ENCODE measurements around the gene NRIP2.
A peak's percentile ranks its signal among the peaks of the same experiment; 100 is the strongest.

Gene NRIP2, protein sequence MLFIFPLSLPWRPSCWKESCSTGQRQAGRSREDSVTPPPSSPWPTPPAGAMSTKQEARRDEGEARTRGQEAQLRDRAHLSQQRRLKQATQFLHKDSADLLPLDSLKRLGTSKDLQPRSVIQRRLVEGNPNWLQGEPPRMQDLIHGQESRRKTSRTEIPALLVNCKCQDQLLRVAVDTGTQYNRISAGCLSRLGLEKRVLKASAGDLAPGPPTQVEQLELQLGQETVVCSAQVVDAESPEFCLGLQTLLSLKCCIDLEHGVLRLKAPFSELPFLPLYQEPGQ

DNA sequence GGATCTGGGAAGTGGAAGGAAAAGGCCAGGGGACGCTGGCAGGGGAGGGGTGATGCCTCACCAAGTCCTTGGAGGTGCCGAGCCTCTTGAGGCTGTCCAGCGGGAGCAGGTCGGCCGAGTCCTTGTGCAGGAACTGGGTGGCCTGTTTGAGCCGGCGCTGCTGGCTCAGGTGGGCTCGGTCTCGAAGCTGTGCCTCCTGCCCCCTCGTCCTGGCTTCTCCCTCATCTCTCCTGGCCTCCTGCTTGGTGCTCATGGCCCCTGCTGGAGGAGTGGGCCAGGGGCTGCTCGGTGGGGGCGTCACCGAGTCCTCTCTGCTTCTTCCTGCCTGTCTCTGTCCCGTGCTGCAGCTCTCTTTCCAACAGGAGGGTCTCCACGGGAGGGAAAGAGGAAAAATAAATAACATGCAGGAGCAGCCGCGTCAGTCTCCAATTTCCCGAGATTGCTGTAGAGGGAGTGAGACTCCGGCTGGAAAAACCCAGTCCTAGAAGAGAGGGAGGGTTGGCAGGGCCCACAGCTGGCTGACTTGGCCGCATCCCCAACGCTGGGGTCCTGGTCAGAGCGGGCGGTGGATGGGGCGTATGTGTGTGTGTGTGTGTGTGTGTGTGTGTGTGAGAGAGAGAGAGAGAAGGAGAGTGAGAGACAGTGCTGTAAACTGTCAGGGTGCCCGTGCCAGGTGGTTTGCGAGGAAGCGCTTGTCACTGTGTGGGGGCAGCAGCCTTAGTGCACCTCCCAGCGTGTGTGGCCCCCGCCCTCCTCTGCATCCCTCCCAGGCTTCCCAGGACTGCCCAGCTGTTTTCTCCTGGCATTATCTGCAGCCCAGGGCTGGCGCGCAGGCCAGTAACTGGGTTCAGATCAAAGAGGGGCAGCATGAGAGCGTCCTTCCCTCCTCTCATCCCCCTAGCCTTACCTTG is at the start of gene NRIP2:
Gene NRIP2, minus strand, starts transcription at position 455 of the 911 bp plus-strand sequence. Its CDS starts 52 bp downstream, at position 403.
- Histone ChIP-seq H3K9me3 (ENCODE audit: control insufficient read depth, insufficient read depth, low read length) (no peaks in the 10 kb centered on the region), H3F3A (ENCODE audit: control insufficient read depth, insufficient read depth) (no peaks in the 10 kb centered on the region), H3K27me3 (ENCODE audit: control insufficient read depth, low read length) (no peaks in the 10 kb centered on the region), H3K27ac (ENCODE audit: low read depth, low read length) (no peak within 1 kb of the TSS), H3K9me2 (replicated peaks; ENCODE audit: control insufficient read depth, low read length) (no peaks in the 10 kb centered on the region), H4K20me1 (ENCODE audit: control insufficient read depth, insufficient read depth, low read depth, low read length) (no peaks in the 10 kb centered on the region), H3K4me1 (ENCODE audit: control insufficient read depth, low read length) (no peaks in the 10 kb centered on the region), H3K4me3 (ENCODE audit: low read length) (no peak within 1 kb of the TSS), H3K79me2 (ENCODE audit: control insufficient read depth, low read length) (no peaks in the 10 kb centered on the region), H3K36me3 (ENCODE audit: control insufficient read depth, low read length) (no peaks in the 10 kb centered on the region), H3K4me2 (ENCODE audit: low read length) (no peak within 1 kb of the TSS)
- TF ChIP-seq EZH2phosphoT487 (IDR thresholded peaks at IDR 0.05; ENCODE audit: borderline replicate concordance, low read length): no peak
- TF ChIP-seq, protein P1, sequence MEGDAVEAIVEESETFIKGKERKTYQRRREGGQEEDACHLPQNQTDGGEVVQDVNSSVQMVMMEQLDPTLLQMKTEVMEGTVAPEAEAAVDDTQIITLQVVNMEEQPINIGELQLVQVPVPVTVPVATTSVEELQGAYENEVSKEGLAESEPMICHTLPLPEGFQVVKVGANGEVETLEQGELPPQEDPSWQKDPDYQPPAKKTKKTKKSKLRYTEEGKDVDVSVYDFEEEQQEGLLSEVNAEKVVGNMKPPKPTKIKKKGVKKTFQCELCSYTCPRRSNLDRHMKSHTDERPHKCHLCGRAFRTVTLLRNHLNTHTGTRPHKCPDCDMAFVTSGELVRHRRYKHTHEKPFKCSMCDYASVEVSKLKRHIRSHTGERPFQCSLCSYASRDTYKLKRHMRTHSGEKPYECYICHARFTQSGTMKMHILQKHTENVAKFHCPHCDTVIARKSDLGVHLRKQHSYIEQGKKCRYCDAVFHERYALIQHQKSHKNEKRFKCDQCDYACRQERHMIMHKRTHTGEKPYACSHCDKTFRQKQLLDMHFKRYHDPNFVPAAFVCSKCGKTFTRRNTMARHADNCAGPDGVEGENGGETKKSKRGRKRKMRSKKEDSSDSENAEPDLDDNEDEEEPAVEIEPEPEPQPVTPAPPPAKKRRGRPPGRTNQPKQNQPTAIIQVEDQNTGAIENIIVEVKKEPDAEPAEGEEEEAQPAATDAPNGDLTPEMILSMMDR (IDR thresholded peaks at IDR 0.05; ENCODE audit: low read depth, low read length, poor library complexity, severe bottlenecking): no peak

DNA sequence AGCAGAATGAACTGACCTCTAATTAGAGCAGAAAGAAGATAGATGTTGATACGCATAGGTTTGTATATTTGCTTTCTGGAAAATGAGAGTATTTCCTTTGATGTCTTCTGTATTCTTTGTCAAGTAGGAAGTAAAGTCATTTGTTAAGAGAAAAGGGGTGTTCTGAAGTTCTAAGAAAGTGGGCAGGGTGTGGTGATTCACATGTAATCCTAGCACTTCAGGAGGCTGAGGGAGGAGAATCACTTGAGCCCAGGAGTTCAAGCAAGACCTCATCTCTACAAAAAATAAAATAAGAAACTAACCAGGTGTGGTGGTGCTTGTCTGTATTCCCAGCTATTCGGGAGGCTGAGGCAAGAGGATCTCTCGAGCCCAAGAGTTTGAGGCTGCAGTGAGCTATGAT is 45.0 kb upstream of the NRIP2 start:
- H3K9me3 ChIP-seq (ENCODE audit: control insufficient read depth, insufficient read depth, low read length): no peaks in the 10 kb centered on the region
- H3F3A ChIP-seq (ENCODE audit: control insufficient read depth, insufficient read depth): peaks cover 3% of the 10 kb centered on the region; the same call in 1 of the 2 replicates
- 0 out of 2 replicates have a peak, but pooled peaks cover 4% of the 10 kb centered on the region for H4K20me1 ChIP-seq (ENCODE audit: control insufficient read depth, insufficient read depth, low read depth, low read length)
- H3K36me3 ChIP-seq (ENCODE audit: control insufficient read depth, low read length): peaks cover 31% of the 10 kb centered on the region
- no peak overlapping the region for H3K27ac ChIP-seq (ENCODE audit: low read depth, low read length)
- no peaks in the 10 kb centered on the region for H3K27me3 ChIP-seq (ENCODE audit: control insufficient read depth, low read length)
- H3K4me1 ChIP-seq (ENCODE audit: control insufficient read depth, low read length): peaks cover 26% of the 10 kb centered on the region
- H3K9me2 ChIP-seq (replicated peaks; ENCODE audit: control insufficient read depth, low read length): no peaks in the 10 kb centered on the region
- no peak overlapping the region for H3K4me3 ChIP-seq (ENCODE audit: low read length)
- TF ChIP-seq, protein P1 (IDR thresholded peaks at IDR 0.05; ENCODE audit: low read depth, low read length, poor library complexity, severe bottlenecking): no peak
- no peak for TF ChIP-seq EZH2phosphoT487 (IDR thresholded peaks at IDR 0.05; ENCODE audit: borderline replicate concordance, low read length)
- H3K4me2 ChIP-seq (ENCODE audit: low read length): no peak overlapping the region
- peaks cover 93% of the 10 kb centered on the region for H3K79me2 ChIP-seq (ENCODE audit: control insufficient read depth, low read length)

DNA sequence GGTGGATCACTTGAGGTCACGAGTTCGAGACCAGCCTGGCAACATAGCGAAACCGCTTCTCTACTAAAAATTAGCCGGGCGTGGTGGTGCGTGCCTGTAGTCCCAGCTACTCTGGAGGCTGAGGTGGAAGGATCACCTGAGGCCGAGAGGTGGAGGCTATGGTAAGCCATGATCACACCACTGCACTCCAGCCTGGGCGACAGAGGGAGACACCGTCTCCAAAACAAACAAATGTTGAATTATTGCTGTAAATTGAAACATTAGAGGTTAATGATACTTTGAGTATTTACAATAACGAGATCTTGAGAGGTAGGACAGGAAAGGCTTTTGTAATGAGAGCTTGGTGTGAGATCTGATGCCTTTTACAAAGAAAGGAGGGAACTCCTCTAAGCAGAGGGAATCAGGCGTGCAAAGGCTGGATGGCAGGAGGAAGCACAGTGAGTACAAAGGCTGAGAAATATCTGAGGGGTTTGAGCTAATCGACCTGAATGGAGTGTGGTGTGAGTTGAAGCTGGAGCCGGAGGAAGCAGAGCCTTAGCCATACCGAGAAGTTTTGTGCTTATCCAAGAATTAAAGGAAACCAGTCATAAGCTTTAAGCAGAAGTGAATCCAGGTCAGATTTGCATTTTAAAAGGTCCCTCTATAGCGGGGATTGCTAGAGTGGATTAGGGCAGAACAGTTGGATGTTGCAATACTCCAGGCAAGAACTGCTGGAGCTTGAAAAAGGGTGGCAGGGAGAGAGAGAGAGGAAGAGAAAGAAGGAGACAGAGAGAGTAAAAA is 43.3 kb upstream of the NRIP2 start:
- 0 out of 2 replicates have a peak, but pooled peaks cover 4% of the 10 kb centered on the region for H4K20me1 ChIP-seq (ENCODE audit: control insufficient read depth, insufficient read depth, low read depth, low read length)
- H3K79me2 ChIP-seq (ENCODE audit: control insufficient read depth, low read length): peaks cover 99% of the 10 kb centered on the region
- peaks cover 3% of the 10 kb centered on the region; the same call in 1 of the 2 replicates for H3F3A ChIP-seq (ENCODE audit: control insufficient read depth, insufficient read depth)
- H3K36me3 ChIP-seq (ENCODE audit: control insufficient read depth, low read length): peaks cover 40% of the 10 kb centered on the region
- H3K4me1 ChIP-seq (ENCODE audit: control insufficient read depth, low read length): peaks cover 23% of the 10 kb centered on the region
- H3K4me3 ChIP-seq (ENCODE audit: low read length): peak overlapping the region; percentile 90
- no peaks in the 10 kb centered on the region for H3K9me3 ChIP-seq (ENCODE audit: control insufficient read depth, insufficient read depth, low read length)
- peak overlapping the region; percentile 75 for H3K27ac ChIP-seq (ENCODE audit: low read depth, low read length)
- H3K9me2 ChIP-seq (replicated peaks; ENCODE audit: control insufficient read depth, low read length): no peaks in the 10 kb centered on the region
- no peak for TF ChIP-seq EZH2phosphoT487 (IDR thresholded peaks at IDR 0.05; ENCODE audit: borderline replicate concordance, low read length)
- TF ChIP-seq, protein P1 (IDR thresholded peaks at IDR 0.05; ENCODE audit: low read depth, low read length, poor library complexity, severe bottlenecking): no peak
- H3K27me3 ChIP-seq (ENCODE audit: control insufficient read depth, low read length): no peaks in the 10 kb centered on the region
- peak overlapping the region; percentile 75 for H3K4me2 ChIP-seq (ENCODE audit: low read length)
